ENCODE data around the gene CDK5R1. TPM values are rescaled to one million over a fixed set of nuclear protein-coding genes. Genes with fewer than 3 reads are reported as not detected.
"Not testable (repeated sequence)": the region's sequence is repeated elsewhere in the genome, so short reads cannot be mapped to it uniquely, and the experiment has no call there.

The CDK5R1 gene
- total RNA-seq, 5 donors from 2014 or later (not counting 1 experiment from before 2014, with no cell fraction given) = 8.1 to 23.8 (median 14.7) TPM

GRCh38 chr17:32523827-32524552, 37.2 kb downstream of the CDK5R1 start:
- H3K9me3 Mint-ChIP-seq = no peaks in the 10 kb centered on the region
- no peaks in the 10 kb centered on the region for H3K36me3 Mint-ChIP-seq
- H3K27me3 Mint-ChIP-seq = no peaks in the 10 kb centered on the region
- ChIA-PET POLR2A (interaction anchor here in 1 of 2 donors (0.6 to 0.8 kb wide), 2 partner anchors 32 to 33 kb away, joined by 3 to 6 read pairs; no protein-coding TSS in a partner anchor), CTCF (interaction anchor here (0.7 to 2.0 kb wide), 12 partner anchors 17 to 232 kb away, joined by 3 to 11 read pairs (median 4); no protein-coding TSS in a partner anchor)
- peak overlapping the region in 2 of 3 donors; percentile 44 to 66 for H3K4me3 Mint-ChIP-seq
- Histone ChIP-seq H3K4me1 (ENCODE audit: control insufficient read depth in 1 of 2, extremely low read depth in 1 of 2, insufficient read depth in 2 of 2, low read length in 2 of 2) (peaks cover 3 to 68% of the 10 kb centered on the region in 2 experiments), H3K9me3 (no peaks in the 10 kb centered on the region), H3K27ac (ENCODE audit: low read length) (peak overlapping the region; percentile 39), H3K4me3 (ENCODE audit: control insufficient read depth in 1 of 2, extremely low read depth in 1 of 2, low read length in 1 of 2) (no peak overlapping the region), H3K27me3 (replicated peaks in 1 of 2; ENCODE audit: control insufficient read depth in 2 of 2, extremely low read depth in 1 of 2, insufficient read depth in 2 of 2, low read length in 1 of 2) (no peaks in the 10 kb centered on the region), H3K36me3 (ENCODE audit: control insufficient read depth in 2 of 2, extremely low read depth in 1 of 2, insufficient read depth in 1 of 2, low read length in 1 of 2) (no peaks in the 10 kb centered on the region)
- peak overlapping the region in 1 of 2 donors; percentile 15 for H3K27ac Mint-ChIP-seq
- ATAC-seq (replicated peaks in 1 of 4) = peak in 3 of 4 experiments; percentile 29 to 54 (median 36)
- peak in 3 of 35 experiments; percentile 13 to 69 (median 20) for DNase-seq
- peaks cover 49 to 70% (median 51%) of the 10 kb centered on the region in 3 donors for H3K4me1 Mint-ChIP-seq
- WGBS (ENCODE audit: insufficient coverage) = 4% methylated on average over 5 of the region's 12 CpGs

GRCh38 chr17:32524553-32524880, 37.7 kb downstream of the CDK5R1 start:
- not testable (repeated sequence) for H3K36me3 Mint-ChIP-seq; H3K27me3 ChIP-seq (replicated peaks in 1 of 2; ENCODE audit: control insufficient read depth in 2 of 2, extremely low read depth in 1 of 2, insufficient read depth in 2 of 2, low read length in 1 of 2); H3K27me3 Mint-ChIP-seq; H3K4me3 ChIP-seq (ENCODE audit: control insufficient read depth in 1 of 2, extremely low read depth in 1 of 2, low read length in 1 of 2); H3K27ac Mint-ChIP-seq; H3K9me3 ChIP-seq; H3K27ac ChIP-seq (ENCODE audit: low read length); H3K9me3 Mint-ChIP-seq; ATAC-seq (replicated peaks in 1 of 4); H3K36me3 ChIP-seq (ENCODE audit: control insufficient read depth in 2 of 2, extremely low read depth in 1 of 2, insufficient read depth in 1 of 2, low read length in 1 of 2); DNase-seq
- Mint-ChIP-seq H3K4me3 (peak overlapping the region in 1 of 3 donors; percentile 66), H3K4me1 (peaks cover 51 to 73% (median 52%) of the 10 kb centered on the region in 3 donors)
- ChIA-PET CTCF (interaction anchor here (0.7 to 2.0 kb wide), 7 partner anchors 18 to 211 kb away, joined by 3 to 11 read pairs (median 4); no protein-coding TSS in a partner anchor), POLR2A (interaction anchor here in 1 of 2 donors (0.8 kb wide), 1 partner anchor 33 kb away, joined by 3 read pairs; no protein-coding TSS in a partner anchor)
- no CpG with 5 or more reads among the region's 6 CpGs for WGBS (ENCODE audit: insufficient coverage)
- H3K4me1 ChIP-seq (ENCODE audit: control insufficient read depth in 1 of 2, extremely low read depth in 1 of 2, insufficient read depth in 2 of 2, low read length in 2 of 2) = peaks cover 3 to 71% of the 10 kb centered on the region in 2 experiments

- ChIA-PET POLR2A (interaction anchor here in 1 of 2 donors (0.5 kb wide), 1 partner anchor 45 kb away, joined by 4 read pairs; no protein-coding TSS in a partner anchor), CTCF (interaction anchor here in 1 of 2 donors (0.7 to 1.6 kb wide), 2 partner anchors 42 to 210 kb away, joined by 3 read pairs; no protein-coding TSS in a partner anchor)
- Mint-ChIP-seq H3K9me3 (no peaks in the 10 kb centered on the region), H3K4me1 (peaks cover 46 to 70% (median 46%) of the 10 kb centered on the region in 3 donors), H3K4me3 (no peak overlapping the region), H3K27me3 (no peaks in the 10 kb centered on the region), H3K36me3 (no peaks in the 10 kb centered on the region), H3K27ac (no peak overlapping the region)
- 80% methylated on average over 1 of the region's 4 CpGs for WGBS (ENCODE audit: insufficient coverage)
- H3K27me3 ChIP-seq (replicated peaks in 1 of 2; ENCODE audit: control insufficient read depth in 2 of 2, extremely low read depth in 1 of 2, insufficient read depth in 2 of 2, low read length in 1 of 2) = no peaks in the 10 kb centered on the region
- H3K27ac ChIP-seq (ENCODE audit: low read length) = no peak overlapping the region
- no peak overlapping the region for H3K4me3 ChIP-seq (ENCODE audit: control insufficient read depth in 1 of 2, extremely low read depth in 1 of 2, low read length in 1 of 2)
- H3K9me3 ChIP-seq = no peaks in the 10 kb centered on the region
- ATAC-seq (replicated peaks in 1 of 4) (no peak), DNase-seq (no peak)
- peaks cover 3 to 67% of the 10 kb centered on the region in 2 experiments for H3K4me1 ChIP-seq (ENCODE audit: control insufficient read depth in 1 of 2, extremely low read depth in 1 of 2, insufficient read depth in 2 of 2, low read length in 2 of 2)
- H3K36me3 ChIP-seq (ENCODE audit: control insufficient read depth in 2 of 2, extremely low read depth in 1 of 2, insufficient read depth in 1 of 2, low read length in 1 of 2) = no peaks in the 10 kb centered on the region
These were observed 38.3 kb downstream of the CDK5R1 start for GRCh38 chr17:32525122-32525521.

GRCh38 chr17:32527146-32527545, 40.4 kb downstream of the CDK5R1 start:
- Mint-ChIP-seq H3K27me3 (no peaks in the 10 kb centered on the region), H3K36me3 (no peaks in the 10 kb centered on the region), H3K27ac (no peak overlapping the region), H3K9me3 (no peaks in the 10 kb centered on the region), H3K4me1 (peaks cover 34 to 55% (median 37%) of the 10 kb centered on the region in 3 donors), H3K4me3 (no peak overlapping the region)
- Histone ChIP-seq H3K27me3 (replicated peaks in 1 of 2; ENCODE audit: control insufficient read depth in 2 of 2, extremely low read depth in 1 of 2, insufficient read depth in 2 of 2, low read length in 1 of 2) (no peaks in the 10 kb centered on the region), H3K4me1 (ENCODE audit: control insufficient read depth in 1 of 2, extremely low read depth in 1 of 2, insufficient read depth in 2 of 2, low read length in 2 of 2) (peaks cover 0 to 53% of the 10 kb centered on the region in 2 experiments), H3K27ac (ENCODE audit: low read length) (no peak overlapping the region), H3K36me3 (ENCODE audit: control insufficient read depth in 2 of 2, extremely low read depth in 1 of 2, insufficient read depth in 1 of 2, low read length in 1 of 2) (no peaks in the 10 kb centered on the region), H3K9me3 (no peaks in the 10 kb centered on the region), H3K4me3 (ENCODE audit: control insufficient read depth in 1 of 2, extremely low read depth in 1 of 2, low read length in 1 of 2) (no peak overlapping the region)
- no peak for ATAC-seq (replicated peaks in 1 of 4)
- 93% methylated on average over 3 of the region's 4 CpGs for WGBS (ENCODE audit: insufficient coverage)
- DNase-seq = no peak
- ChIA-PET CTCF (interaction anchor here in 1 of 2 donors (0.9 kb wide), 1 partner anchor 65 kb away, joined by 3 read pairs; no protein-coding TSS in a partner anchor), POLR2A (no interaction called here)

GRCh38 chr17:32528825-32529224, 42.0 kb downstream of the CDK5R1 start:
- DNase-seq = peak in 1 of 35 experiments; percentile 62
- H3K36me3 ChIP-seq (ENCODE audit: control insufficient read depth in 2 of 2, extremely low read depth in 1 of 2, insufficient read depth in 1 of 2, low read length in 1 of 2) = no peaks in the 10 kb centered on the region
- Mint-ChIP-seq H3K27me3 (no peaks in the 10 kb centered on the region), H3K4me1 (peaks cover 23 to 40% (median 29%) of the 10 kb centered on the region in 3 donors), H3K27ac (peak overlapping the region in 1 of 2 donors; percentile 77), H3K4me3 (peak overlapping the region in 1 of 3 donors; percentile 2), H3K9me3 (no peaks in the 10 kb centered on the region), H3K36me3 (no peaks in the 10 kb centered on the region)
- no peak overlapping the region for H3K4me3 ChIP-seq (ENCODE audit: control insufficient read depth in 1 of 2, extremely low read depth in 1 of 2, low read length in 1 of 2)
- POLR2A ChIA-PET = no interaction called here
- H3K27ac ChIP-seq (ENCODE audit: low read length) = peak overlapping the region; percentile 40
- 38% methylated on average over 3 of the region's 7 CpGs for WGBS (ENCODE audit: insufficient coverage)
- peaks cover 0 to 36% of the 10 kb centered on the region in 2 experiments for H3K4me1 ChIP-seq (ENCODE audit: control insufficient read depth in 1 of 2, extremely low read depth in 1 of 2, insufficient read depth in 2 of 2, low read length in 2 of 2)
- CTCF ChIA-PET = interaction anchor here in 1 of 2 donors (0.6 kb wide), 1 partner anchor 46 kb away, joined by 4 read pairs; no protein-coding TSS in a partner anchor
- H3K27me3 ChIP-seq (replicated peaks in 1 of 2; ENCODE audit: control insufficient read depth in 2 of 2, extremely low read depth in 1 of 2, insufficient read depth in 2 of 2, low read length in 1 of 2) = no peaks in the 10 kb centered on the region
- no peaks in the 10 kb centered on the region for H3K9me3 ChIP-seq
- peak in 3 of 4 experiments; percentile 48 to 58 (median 53) for ATAC-seq (replicated peaks in 1 of 4)

- POLR2A ChIA-PET = no interaction called here
These were observed 42.8 kb downstream of the CDK5R1 start for GRCh38 chr17:32529604-32530003.

More at GRCh38 chr17:32529604-32530003, 42.8 kb downstream of the CDK5R1 start:
- WGBS (ENCODE audit: insufficient coverage) = 90% methylated on average over 9 of the region's 10 CpGs
- no peak overlapping the region for H3K4me3 ChIP-seq (ENCODE audit: control insufficient read depth in 1 of 2, extremely low read depth in 1 of 2, low read length in 1 of 2)
- peaks cover 19 to 35% (median 25%) of the 10 kb centered on the region in 3 donors for H3K4me1 Mint-ChIP-seq
- ATAC-seq (replicated peaks in 1 of 4) (no peak), DNase-seq (no peak)
- no peaks in the 10 kb centered on the region for H3K36me3 Mint-ChIP-seq
- no peak overlapping the region for H3K4me3 Mint-ChIP-seq
- no peaks in the 10 kb centered on the region for H3K27me3 ChIP-seq (replicated peaks in 1 of 2; ENCODE audit: control insufficient read depth in 2 of 2, extremely low read depth in 1 of 2, insufficient read depth in 2 of 2, low read length in 1 of 2)
- CTCF ChIA-PET = interaction anchor here (0.6 kb wide), 2 partner anchors 47 to 67 kb away, joined by 3 to 4 read pairs; no protein-coding TSS in a partner anchor
- no peaks in the 10 kb centered on the region for H3K9me3 Mint-ChIP-seq
- H3K36me3 ChIP-seq (ENCODE audit: control insufficient read depth in 2 of 2, extremely low read depth in 1 of 2, insufficient read depth in 1 of 2, low read length in 1 of 2) = no peaks in the 10 kb centered on the region
- peaks cover 0 to 30% of the 10 kb centered on the region in 2 experiments for H3K4me1 ChIP-seq (ENCODE audit: control insufficient read depth in 1 of 2, extremely low read depth in 1 of 2, insufficient read depth in 2 of 2, low read length in 2 of 2)
- no peaks in the 10 kb centered on the region for H3K27me3 Mint-ChIP-seq
- no peak overlapping the region for H3K27ac ChIP-seq (ENCODE audit: low read length)
- no peaks in the 10 kb centered on the region for H3K9me3 ChIP-seq
- H3K27ac Mint-ChIP-seq = peak overlapping the region in 1 of 2 donors; percentile 44
